HEK293T (cell line): ENCODE data around the gene REXO2.

Experiments
- ARNT ChIP-seq: fragments of 450-650 bp; IDR thresholded peaks from 2 replicates; pipeline ENCODE4 v1.6.1; 2017; ENCODE audit warnings: mild to moderate bottlenecking
- BHLHE40 ChIP-seq: fragments of 450-650 bp; IDR thresholded peaks from 2 replicates; pipeline ENCODE4 v1.6.1; 2016; ENCODE audit warnings: mild to moderate bottlenecking, moderate library complexity, borderline replicate concordance
- FOXK2 ChIP-seq: fragments of 450-650 bp; IDR thresholded peaks from 2 replicates; pipeline ENCODE4 v1.6.1; 2016; ENCODE audit warnings: mild to moderate bottlenecking
- HDGF ChIP-seq: fragments of 450-650 bp; IDR thresholded peaks from 2 replicates; pipeline ENCODE4 v1.6.1; 2017; ENCODE audit warnings: antibody characterized with exemption, borderline replicate concordance
- LEF1 ChIP-seq: fragments of 450-650 bp; IDR thresholded peaks from 2 replicates; pipeline ENCODE4 v1.6.1; 2017; ENCODE audit warnings: mild to moderate bottlenecking, borderline replicate concordance
- NFRKB ChIP-seq: fragments of 450-650 bp; IDR thresholded peaks from 2 replicates; pipeline ENCODE4 v1.6.1; 2016; ENCODE audit warnings: mild to moderate bottlenecking, moderate library complexity
- SP1 ChIP-seq: fragments of 450-650 bp; IDR thresholded peaks from 2 replicates; pipeline ENCODE4 v1.6.1; 2017
- ZNF384 ChIP-seq: fragments of 450-650 bp; IDR thresholded peaks from 2 replicates; pipeline ENCODE4 v1.6.1; 2016

DNA sequence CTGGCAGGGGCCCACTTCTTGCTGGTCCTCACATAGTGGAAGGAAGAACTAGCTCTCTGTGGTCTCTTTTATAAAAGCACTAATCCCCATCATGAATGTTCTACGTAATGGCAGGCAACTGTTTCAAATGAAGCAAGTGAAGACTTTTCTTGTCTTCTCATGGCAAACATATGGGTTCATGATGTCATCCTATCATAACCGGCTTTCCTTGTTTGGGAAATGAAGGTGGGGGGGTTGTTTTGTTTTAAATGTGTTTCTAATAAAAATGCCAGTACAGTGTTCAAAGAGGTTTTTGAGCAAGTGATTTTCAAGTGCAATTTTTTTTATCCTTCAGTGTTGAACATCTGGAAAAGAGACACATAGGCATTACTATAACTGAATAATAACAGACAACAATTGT lies 33.4 kb downstream of the REXO2 start:
- no peak for TF ChIP-seq SP1
- TF ChIP-seq BHLHE40 = no peak
- TF ChIP-seq ZNF384 = no peak
- TF ChIP-seq NFRKB = no peak
- no peak for TF ChIP-seq LEF1
- no peak for TF ChIP-seq ARNT
- TF ChIP-seq FOXK2 = no peak
- no peak for TF ChIP-seq HDGF
